Measurements from ENCODE around the gene ERGIC1. TPM values are rescaled to one million over a fixed set of nuclear protein-coding genes. Genes with fewer than 3 reads are reported as not detected.
A peak's percentile ranks its signal among the peaks of the same experiment; 100 is the strongest.

Gene ERGIC1
- total and polyA plus RNA-seq, 2 of the 13 experiments (the other 11 are each of a cell fraction or from before 2014, with no cell fraction given) = 78.5 to 184 TPM

DNA sequence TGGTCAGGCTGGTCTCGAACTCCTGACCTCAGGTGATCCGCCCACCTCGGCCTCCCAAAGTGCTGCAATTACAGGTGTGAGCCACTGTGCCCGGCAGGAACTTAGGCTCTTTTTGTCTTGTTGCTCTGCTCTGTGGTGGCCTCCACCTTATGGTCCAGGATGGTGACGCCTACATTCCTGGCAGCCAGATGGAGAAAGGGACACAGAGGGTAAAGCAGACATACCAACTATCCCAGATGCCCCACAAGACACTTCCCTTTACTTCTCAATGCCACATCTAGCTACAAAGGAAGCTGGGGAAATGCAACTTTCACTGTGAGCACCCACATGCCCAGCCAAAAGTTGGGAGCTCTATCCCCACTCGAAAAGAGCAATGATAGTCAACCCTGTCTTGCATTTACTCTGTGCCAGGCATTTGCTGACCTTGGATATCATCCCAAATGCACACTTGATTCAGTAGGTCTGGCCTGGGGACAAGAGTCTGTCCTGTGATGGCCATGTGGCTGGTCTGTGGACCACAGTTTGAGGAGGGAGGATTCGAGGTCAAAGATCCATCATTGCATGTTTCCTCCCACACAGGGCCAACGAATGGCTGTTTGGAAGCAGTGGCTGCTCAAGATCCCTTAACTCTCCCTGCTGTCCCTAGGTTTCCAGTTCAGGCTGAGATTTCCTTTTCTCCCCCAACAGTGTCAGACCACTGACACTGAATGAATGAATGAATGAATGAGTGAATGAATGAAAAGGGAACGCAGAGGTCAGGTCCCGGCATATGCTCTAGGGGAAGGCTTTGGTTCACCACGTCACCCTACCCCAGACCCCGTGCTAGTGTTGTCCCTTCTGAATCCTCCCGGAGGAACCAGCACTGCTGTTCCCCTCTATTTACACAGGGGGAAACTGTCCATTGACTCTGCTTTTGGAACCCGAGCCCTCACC is 1.4 kb upstream of the ERGIC1 start (continued):
- TF ChIP-seq, protein P1, sequence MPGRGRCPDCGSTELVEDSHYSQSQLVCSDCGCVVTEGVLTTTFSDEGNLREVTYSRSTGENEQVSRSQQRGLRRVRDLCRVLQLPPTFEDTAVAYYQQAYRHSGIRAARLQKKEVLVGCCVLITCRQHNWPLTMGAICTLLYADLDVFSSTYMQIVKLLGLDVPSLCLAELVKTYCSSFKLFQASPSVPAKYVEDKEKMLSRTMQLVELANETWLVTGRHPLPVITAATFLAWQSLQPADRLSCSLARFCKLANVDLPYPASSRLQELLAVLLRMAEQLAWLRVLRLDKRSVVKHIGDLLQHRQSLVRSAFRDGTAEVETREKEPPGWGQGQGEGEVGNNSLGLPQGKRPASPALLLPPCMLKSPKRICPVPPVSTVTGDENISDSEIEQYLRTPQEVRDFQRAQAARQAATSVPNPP (CRISPR knock-in tag; IDR thresholded peaks at IDR 0.05) = no peak
- TF ChIP-seq POLR2A (IDR thresholded peaks at IDR 0.05; ENCODE audit: insufficient read depth in 1 of 2, low read depth in 2 of 2, low read length in 2 of 2) (no peak), ATF5 (CRISPR knock-in tag; IDR thresholded peaks at IDR 0.05; ENCODE audit: low read depth) (no peak), WIZ (CRISPR knock-in tag; IDR thresholded peaks at IDR 0.05) (no peak), ZNF776 (CRISPR knock-in tag; IDR thresholded peaks at IDR 0.05) (no peak), HOXA9 (CRISPR knock-in tag; IDR thresholded peaks at IDR 0.05; ENCODE audit: borderline replicate concordance) (0 out of 2 replicates have a peak, but pooled peaks have one; percentile 11), ZNF564 (CRISPR knock-in tag; IDR thresholded peaks at IDR 0.05) (no peak), FOSL2 (CRISPR knock-in tag; IDR thresholded peaks at IDR 0.05) (0 out of 2 replicates have a peak, but pooled peaks have one; percentile 29), DNMT1 (CRISPR knock-in tag; IDR thresholded peaks at IDR 0.05) (no peak), ISX (CRISPR knock-in tag; conservative IDR thresholded peaks at IDR 0.05) (no peak), PBX2 (CRISPR knock-in tag; IDR thresholded peaks at IDR 0.05) (no peak), FOXA3 (CRISPR knock-in tag; IDR thresholded peaks at IDR 0.05) (peak; percentile 60), RBFOX2 (IDR thresholded peaks at IDR 0.05; ENCODE audit: low read depth, low read length) (no peak), ERF (CRISPR knock-in tag; IDR thresholded peaks at IDR 0.05) (peak; percentile 48; the same call in 1 of the 2 replicates), ZNF10 (CRISPR knock-in tag; IDR thresholded peaks at IDR 0.05; ENCODE audit: borderline replicate concordance, low read depth) (no peak), ZNF746 (CRISPR knock-in tag; IDR thresholded peaks at IDR 0.05) (peak; percentile 59; the same call in 1 of the 2 replicates), TFDP1 (CRISPR knock-in tag; IDR thresholded peaks at IDR 0.05; ENCODE audit: borderline replicate concordance) (peak; percentile 63; the same call in 1 of the 2 replicates), ZNF619 (CRISPR knock-in tag; IDR thresholded peaks at IDR 0.05) (no peak), MEF2D (CRISPR knock-in tag; IDR thresholded peaks at IDR 0.05) (peak; percentile 55), ZSCAN21 (CRISPR knock-in tag; IDR thresholded peaks at IDR 0.05; ENCODE audit: borderline replicate concordance) (no peak), ETV5 (CRISPR knock-in tag; IDR thresholded peaks at IDR 0.05; ENCODE audit: borderline replicate concordance) (peak; percentile 27; the same call in 1 of the 2 replicates), POLR2AphosphoS2 (IDR thresholded peaks at IDR 0.05; ENCODE audit: low read depth, low read length) (no peak)
- TF ChIP-seq, protein P2, sequence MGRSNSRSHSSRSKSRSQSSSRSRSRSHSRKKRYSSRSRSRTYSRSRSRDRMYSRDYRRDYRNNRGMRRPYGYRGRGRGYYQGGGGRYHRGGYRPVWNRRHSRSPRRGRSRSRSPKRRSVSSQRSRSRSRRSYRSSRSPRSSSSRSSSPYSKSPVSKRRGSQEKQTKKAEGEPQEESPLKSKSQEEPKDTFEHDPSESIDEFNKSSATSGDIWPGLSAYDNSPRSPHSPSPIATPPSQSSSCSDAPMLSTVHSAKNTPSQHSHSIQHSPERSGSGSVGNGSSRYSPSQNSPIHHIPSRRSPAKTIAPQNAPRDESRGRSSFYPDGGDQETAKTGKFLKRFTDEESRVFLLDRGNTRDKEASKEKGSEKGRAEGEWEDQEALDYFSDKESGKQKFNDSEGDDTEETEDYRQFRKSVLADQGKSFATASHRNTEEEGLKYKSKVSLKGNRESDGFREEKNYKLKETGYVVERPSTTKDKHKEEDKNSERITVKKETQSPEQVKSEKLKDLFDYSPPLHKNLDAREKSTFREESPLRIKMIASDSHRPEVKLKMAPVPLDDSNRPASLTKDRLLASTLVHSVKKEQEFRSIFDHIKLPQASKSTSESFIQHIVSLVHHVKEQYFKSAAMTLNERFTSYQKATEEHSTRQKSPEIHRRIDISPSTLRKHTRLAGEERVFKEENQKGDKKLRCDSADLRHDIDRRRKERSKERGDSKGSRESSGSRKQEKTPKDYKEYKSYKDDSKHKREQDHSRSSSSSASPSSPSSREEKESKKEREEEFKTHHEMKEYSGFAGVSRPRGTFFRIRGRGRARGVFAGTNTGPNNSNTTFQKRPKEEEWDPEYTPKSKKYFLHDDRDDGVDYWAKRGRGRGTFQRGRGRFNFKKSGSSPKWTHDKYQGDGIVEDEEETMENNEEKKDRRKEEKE (IDR thresholded peaks at IDR 0.05) = no peak
